GM18499 (cell line): Measurements from ENCODE around the gene CEMIP.

ENCODE experiments used
- ATAC-seq: cut with Tn5 transposase; IDR thresholded peaks from one replicate; pipeline ENCODE4 v1.9.1; 2021; ENCODE audit warnings: moderate number of reproducible peaks; ENCODE audit not compliant: insufficient read depth, unreplicated experiment

CEMIP gene

GRCh38 chr15:80991421-80991820, 212.3 kb downstream of the CEMIP start:
- ATAC-seq = no peak

- no peak for ATAC-seq
Measured at GRCh38 chr15:80992006-80992405, 212.8 kb downstream of the CEMIP start.

GRCh38 chr15:80992441-80992840, 213.3 kb downstream of the CEMIP start:
- ATAC-seq = no peak

- ATAC-seq = no peak
Measured at GRCh38 chr15:80996247-80996646, 217.1 kb downstream of the CEMIP start.

GRCh38 chr15:80997692-80998091, 218.5 kb downstream of the CEMIP start:
- no peak for ATAC-seq

GRCh38 chr15:80998251-80998650, 219.1 kb downstream of the CEMIP start:
- no peak for ATAC-seq

GRCh38 chr15:80999623-81000036, 220.5 kb downstream of the CEMIP start:
- ATAC-seq = no peak

GRCh38 chr15:81000144-81000623, 221.0 kb downstream of the CEMIP start:
- no peak for ATAC-seq

- no peak for ATAC-seq
Measured at GRCh38 chr15:81000624-81001151, 221.5 kb downstream of the CEMIP start, which contains the start of gene TLNRD1. Gene TLNRD1 (plus strand): TSS chr15:81000923. CDS start chr15:81002272, 1,349 bp downstream.
